Activated CD8-positive, alpha-beta memory T cell treated with anti-CD3 and anti-CD28 coated beads for 1 hour (primary cell): ENCODE results near the gene UBD.

ENCODE experiments used
- DNase-seq, 2 donors: peaks; one replicate each; pipeline ENCODE4 v3.0.0-alpha.2; 2020; ENCODE audit warnings: low read depth in 1 of 2; ENCODE audit errors: extremely low read depth in 1 of 2

Gene UBD

GRCh38 chr6:29559524-29560287 is at the start of gene UBD:
UBD (minus strand) TSS chr6:29559732; CDS start chr6:29559701, 31 bp downstream.
- DNase-seq = no peak

- no peak for DNase-seq
Measured at GRCh38 chr6:29608131-29608530, 48.6 kb upstream of the UBD start.

- no peak for DNase-seq
Measured at GRCh38 chr6:29603930-29604329, 44.4 kb upstream of the UBD start.

GRCh38 chr6:29603456-29603855 is 43.9 kb upstream of the UBD start:
- DNase-seq = no peak

GRCh38 chr6:29602564-29603361 is 43.2 kb upstream of the UBD start:
- DNase-seq = no peak

- DNase-seq = no peak
Measured at GRCh38 chr6:29598172-29598747, 38.7 kb upstream of the UBD start.

GRCh38 chr6:29597184-29597583 is 37.7 kb upstream of the UBD start:
- DNase-seq = no peak

- DNase-seq = no peak
Measured at GRCh38 chr6:29596381-29596900, 36.9 kb upstream of the UBD start.

- DNase-seq = no peak
Measured at GRCh38 chr6:29593199-29593855, 33.8 kb upstream of the UBD start.

- no peak for DNase-seq
Measured at GRCh38 chr6:29591677-29592076, 32.1 kb upstream of the UBD start.

GRCh38 chr6:29590218-29590808 is 30.8 kb upstream of the UBD start:
- no peak for DNase-seq

- DNase-seq = peak; percentile 4 to 14
Measured at GRCh38 chr6:29589423-29590048, 30.0 kb upstream of the UBD start.

- no peak for DNase-seq
Measured at GRCh38 chr6:29584821-29585220, 25.3 kb upstream of the UBD start, which contains the start of gene OR2H2. OR2H2 (plus strand) TSS chr6:29585121; CDS start chr6:29587945, 2,824 bp downstream.

- DNase-seq = no peak
Measured at GRCh38 chr6:29577544-29577943, 18.0 kb upstream of the UBD start.

GRCh38 chr6:29576056-29576455 is 16.5 kb upstream of the UBD start:
- DNase-seq = no peak

GRCh38 chr6:29567991-29568390 is 8.5 kb upstream of the UBD start:
- DNase-seq = no peak

- DNase-seq = no peak
Measured at GRCh38 chr6:29567541-29567940, 8.0 kb upstream of the UBD start.

- no peak for DNase-seq
Measured at GRCh38 chr6:29566856-29567255, 7.3 kb upstream of the UBD start.

- DNase-seq = no peak
Measured at GRCh38 chr6:29564875-29565274, 5.3 kb upstream of the UBD start.

- no peak for DNase-seq
Measured at GRCh38 chr6:29563435-29563965, 4.0 kb upstream of the UBD start.
